Measurements from ENCODE around the gene TK2.
A peak's percentile ranks its signal among the peaks of the same experiment; 100 is the strongest.
"Not testable (repeated sequence)": the region's sequence is repeated elsewhere in the genome, so short reads cannot be mapped to it uniquely, and the experiment has no call there.

The TK2 gene

GRCh38 chr16:66519482-66520373 is 30.2 kb downstream of the TK2 start:
- FAIRE-seq = no peak

GRCh38 chr16:66517586-66518263 is 32.2 kb downstream of the TK2 start:
- no peak for FAIRE-seq

- peak; percentile 84 for FAIRE-seq
These were observed 32.9 kb downstream of the TK2 start for GRCh38 chr16:66516808-66517585.

- FAIRE-seq = no peak
These were observed 33.5 kb downstream of the TK2 start for GRCh38 chr16:66516509-66516807.

- no peak for FAIRE-seq
These were observed 34.1 kb downstream of the TK2 start for GRCh38 chr16:66515596-66516508.

- not testable (repeated sequence) for FAIRE-seq
These were observed 34.8 kb downstream of the TK2 start for GRCh38 chr16:66514980-66515595.

- FAIRE-seq = not testable (repeated sequence)
These were observed 35.5 kb downstream of the TK2 start for GRCh38 chr16:66514391-66514790.

- no peak for FAIRE-seq
These were observed 36.7 kb downstream of the TK2 start for GRCh38 chr16:66513111-66513723.

GRCh38 chr16:66512272-66513110 is 37.4 kb downstream of the TK2 start:
- no peak for FAIRE-seq

- no peak for FAIRE-seq
These were observed 38.2 kb downstream of the TK2 start for GRCh38 chr16:66511602-66512271.

GRCh38 chr16:66510711-66511601 is 39.0 kb downstream of the TK2 start:
- FAIRE-seq = no peak

- no peak for FAIRE-seq
These were observed 39.6 kb downstream of the TK2 start for GRCh38 chr16:66510298-66510697.

- no peak for FAIRE-seq
These were observed 40.3 kb downstream of the TK2 start for GRCh38 chr16:66509576-66509975.

GRCh38 chr16:66508914-66509496 is 40.9 kb downstream of the TK2 start:
- FAIRE-seq = no peak

- FAIRE-seq = no peak
These were observed 41.5 kb downstream of the TK2 start for GRCh38 chr16:66508248-66508913.

- no peak for FAIRE-seq
These were observed 42.1 kb downstream of the TK2 start for GRCh38 chr16:66507731-66508239.

- FAIRE-seq = no peak
These were observed 46.3 kb downstream of the TK2 start for GRCh38 chr16:66503612-66504011.

- no peak for FAIRE-seq
These were observed 46.9 kb downstream of the TK2 start for GRCh38 chr16:66503030-66503429.
